ENCODE data around the gene LAMB2. TPM values are rescaled to one million over a fixed set of nuclear protein-coding genes. Genes with fewer than 3 reads are reported as not detected.

The LAMB2 gene
- total and polyA plus RNA-seq, 2 experiments from 2014 or later = 615 to 1,233 TPM

DNA sequence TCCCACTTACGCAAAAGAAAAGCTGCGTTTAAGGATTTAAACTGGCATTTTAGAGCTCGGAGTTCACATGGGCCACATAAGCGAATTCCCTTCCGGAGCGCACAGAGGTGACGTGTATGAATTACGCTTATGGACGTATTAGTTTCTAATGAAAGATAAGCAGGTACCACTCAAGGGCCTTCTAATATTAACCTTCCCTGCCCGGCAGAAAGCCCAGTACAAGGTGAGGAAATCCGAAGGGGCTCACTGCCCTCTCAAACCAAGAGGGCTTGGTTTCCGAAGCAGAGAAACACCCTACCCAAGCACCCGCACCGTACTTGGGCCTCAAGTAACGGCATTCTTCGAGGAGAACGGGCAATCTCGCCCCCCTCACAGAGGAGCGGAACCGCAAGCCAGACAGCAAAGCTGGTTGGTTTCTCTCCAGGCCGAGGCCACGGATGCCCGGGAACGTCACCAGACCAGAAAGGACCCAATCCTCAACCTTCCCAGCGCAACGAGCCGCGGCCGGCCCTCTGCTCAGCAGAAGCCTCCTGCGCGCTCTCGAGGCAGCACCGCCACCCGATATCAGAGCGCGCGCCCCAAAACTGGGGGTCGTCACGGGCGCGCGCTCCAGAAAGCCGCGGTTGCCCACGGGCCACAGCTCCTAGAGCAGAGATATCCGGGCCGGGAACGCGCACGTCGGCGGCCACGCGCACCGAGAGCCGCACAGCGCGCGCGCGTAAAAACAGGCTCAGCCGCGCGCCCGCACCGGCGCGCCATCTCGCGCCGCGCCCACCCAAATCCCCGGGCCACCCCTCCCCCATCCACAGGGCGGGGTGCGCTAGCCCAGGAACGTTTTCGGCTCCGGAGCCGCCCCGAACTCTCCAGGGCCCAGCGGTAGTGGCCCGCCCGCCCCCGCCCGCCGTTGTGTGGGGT lies 39.7 kb downstream of the LAMB2 start:
- Histone ChIP-seq H3K9me3 (ENCODE audit: low read depth) (no peaks in the 10 kb centered on the region), H3K27ac (peak overlapping the region; percentile 99), H3K4me1 (ENCODE audit: low read depth) (peaks cover 8% of the 10 kb centered on the region), H3K36me3 (peaks cover 13% of the 10 kb centered on the region), H3K4me3 (peak overlapping the region; percentile 86), H3K27me3 (no peaks in the 10 kb centered on the region)
- DNase-seq (ENCODE audit: low read depth in 1 of 2, low spot score in 1 of 2) = peak; percentile 88 to 92
- TF ChIP-seq, protein P1, sequence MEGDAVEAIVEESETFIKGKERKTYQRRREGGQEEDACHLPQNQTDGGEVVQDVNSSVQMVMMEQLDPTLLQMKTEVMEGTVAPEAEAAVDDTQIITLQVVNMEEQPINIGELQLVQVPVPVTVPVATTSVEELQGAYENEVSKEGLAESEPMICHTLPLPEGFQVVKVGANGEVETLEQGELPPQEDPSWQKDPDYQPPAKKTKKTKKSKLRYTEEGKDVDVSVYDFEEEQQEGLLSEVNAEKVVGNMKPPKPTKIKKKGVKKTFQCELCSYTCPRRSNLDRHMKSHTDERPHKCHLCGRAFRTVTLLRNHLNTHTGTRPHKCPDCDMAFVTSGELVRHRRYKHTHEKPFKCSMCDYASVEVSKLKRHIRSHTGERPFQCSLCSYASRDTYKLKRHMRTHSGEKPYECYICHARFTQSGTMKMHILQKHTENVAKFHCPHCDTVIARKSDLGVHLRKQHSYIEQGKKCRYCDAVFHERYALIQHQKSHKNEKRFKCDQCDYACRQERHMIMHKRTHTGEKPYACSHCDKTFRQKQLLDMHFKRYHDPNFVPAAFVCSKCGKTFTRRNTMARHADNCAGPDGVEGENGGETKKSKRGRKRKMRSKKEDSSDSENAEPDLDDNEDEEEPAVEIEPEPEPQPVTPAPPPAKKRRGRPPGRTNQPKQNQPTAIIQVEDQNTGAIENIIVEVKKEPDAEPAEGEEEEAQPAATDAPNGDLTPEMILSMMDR (IDR thresholded peaks at IDR 0.05; ENCODE audit: low read depth, low read length) = no peak

DNA sequence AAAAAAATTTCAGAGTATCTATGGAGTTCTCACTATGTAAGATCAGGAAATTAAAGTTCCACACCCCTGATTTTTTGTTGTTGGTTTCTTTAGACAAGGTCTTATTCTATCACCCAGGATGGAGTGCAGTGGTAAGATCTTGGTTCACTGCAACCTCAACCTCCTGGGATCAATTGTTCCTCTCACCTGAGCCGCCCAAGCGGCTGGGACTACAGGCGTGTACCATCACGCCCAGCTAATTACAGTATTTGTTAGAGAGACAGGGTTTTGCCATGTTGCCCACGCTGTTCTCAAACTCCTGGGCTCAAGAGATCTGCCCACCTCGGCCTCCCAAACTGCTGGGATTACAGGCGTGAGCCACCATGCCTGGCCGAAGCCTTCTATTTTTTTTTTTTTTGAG lies 51.4 kb downstream of the LAMB2 start:
- H3K4me3 ChIP-seq = no peak overlapping the region
- H3K9me3 ChIP-seq (ENCODE audit: low read depth) = no peaks in the 10 kb centered on the region
- no peaks in the 10 kb centered on the region for H3K4me1 ChIP-seq (ENCODE audit: low read depth)
- DNase-seq (ENCODE audit: low read depth in 1 of 2, low spot score in 1 of 2) = no peak
- H3K27ac ChIP-seq = no peak overlapping the region
- H3K36me3 ChIP-seq = peaks cover 14% of the 10 kb centered on the region
- TF ChIP-seq, protein P1 (IDR thresholded peaks at IDR 0.05; ENCODE audit: low read depth, low read length) = no peak
- H3K27me3 ChIP-seq = no peaks in the 10 kb centered on the region

DNA sequence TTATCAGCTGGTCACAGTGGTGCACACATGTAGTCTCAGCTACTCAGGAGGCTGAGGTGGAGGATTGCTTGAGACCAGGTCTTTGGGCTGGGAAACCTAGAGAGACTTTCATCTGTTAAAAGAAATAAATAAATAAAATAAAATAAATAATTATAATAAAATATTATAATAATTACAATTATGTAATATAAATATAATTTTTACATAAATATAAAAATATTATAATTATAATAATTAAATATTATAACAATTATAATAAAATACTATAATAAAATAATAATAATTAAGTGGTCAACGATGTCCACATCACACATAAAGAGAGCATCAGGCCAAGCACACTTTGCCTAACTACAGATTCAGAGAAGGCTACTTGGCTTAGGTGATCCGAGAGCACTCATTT lies 53.6 kb downstream of the LAMB2 start:
- no peak for DNase-seq (ENCODE audit: low read depth in 1 of 2, low spot score in 1 of 2)
- TF ChIP-seq, protein P1 (IDR thresholded peaks at IDR 0.05; ENCODE audit: low read depth, low read length) = no peak
- Histone ChIP-seq H3K36me3 (peaks cover 30% of the 10 kb centered on the region), H3K27me3 (no peaks in the 10 kb centered on the region), H3K4me3 (no peak overlapping the region), H3K4me1 (ENCODE audit: low read depth) (no peaks in the 10 kb centered on the region), H3K9me3 (ENCODE audit: low read depth) (no peaks in the 10 kb centered on the region), H3K27ac (no peak overlapping the region)

DNA sequence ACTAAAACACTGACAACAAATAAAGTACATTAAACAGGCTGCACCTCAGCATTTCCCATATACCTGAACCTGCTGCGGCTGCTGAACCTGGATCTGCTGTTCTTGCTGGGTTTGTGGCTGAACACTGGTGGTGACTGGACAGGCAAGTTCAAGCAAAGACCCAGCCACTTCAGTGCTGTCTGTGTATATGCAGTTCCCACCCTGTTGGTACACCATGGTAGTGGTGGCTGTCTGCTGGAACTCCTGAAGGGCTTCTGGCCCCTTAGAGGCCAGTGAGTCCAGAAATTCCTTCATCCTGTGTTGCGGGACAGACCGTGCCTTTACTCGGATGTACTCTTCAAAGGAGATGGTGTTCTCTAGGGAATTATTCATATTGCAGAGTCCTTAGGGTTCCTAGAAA lies 56.2 kb downstream of the LAMB2 start:
- peaks cover 50% of the 10 kb centered on the region for H3K36me3 ChIP-seq

DNA sequence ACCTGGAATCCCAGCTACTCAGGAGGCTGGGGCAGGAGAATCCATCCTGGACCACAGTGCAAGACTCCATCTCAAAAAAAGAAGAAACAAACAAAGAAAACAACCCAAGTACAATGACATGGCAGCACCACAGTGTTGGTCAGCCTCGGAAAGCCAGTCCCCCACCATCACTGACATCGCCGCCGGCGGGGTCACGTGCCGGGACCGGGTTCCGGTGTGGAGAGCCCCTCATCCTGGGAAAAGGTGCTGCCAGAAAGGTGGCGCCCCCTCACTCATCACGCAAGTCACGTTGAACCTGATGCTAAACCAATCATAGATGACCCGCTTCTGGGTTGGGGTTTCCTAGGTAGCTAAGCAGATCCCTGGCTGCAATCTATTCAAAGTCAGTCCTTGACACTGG lies 56.7 kb downstream of the LAMB2 start:
- no peaks in the 10 kb centered on the region for H3K9me3 ChIP-seq (ENCODE audit: low read depth)
- TF ChIP-seq, protein P1 (IDR thresholded peaks at IDR 0.05; ENCODE audit: low read depth, low read length) = no peak
- no peaks in the 10 kb centered on the region for H3K4me1 ChIP-seq (ENCODE audit: low read depth)
- H3K27ac ChIP-seq = no peak overlapping the region
- H3K27me3 ChIP-seq = no peaks in the 10 kb centered on the region
- no peak for DNase-seq (ENCODE audit: low read depth in 1 of 2, low spot score in 1 of 2)
- no peak overlapping the region for H3K4me3 ChIP-seq
- H3K36me3 ChIP-seq = peaks cover 54% of the 10 kb centered on the region

More for the DNA sequence above, 56.2 kb downstream of the LAMB2 start:
- Histone ChIP-seq H3K27ac (no peak overlapping the region), H3K4me1 (ENCODE audit: low read depth) (no peaks in the 10 kb centered on the region), H3K9me3 (ENCODE audit: low read depth) (no peaks in the 10 kb centered on the region), H3K4me3 (no peak overlapping the region), H3K27me3 (no peaks in the 10 kb centered on the region)
- TF ChIP-seq, protein P1 (IDR thresholded peaks at IDR 0.05; ENCODE audit: low read depth, low read length) = no peak
- DNase-seq (ENCODE audit: low read depth in 1 of 2, low spot score in 1 of 2) = no peak

Other genes starting within 250 kb of the LAMB2 start
- 20.9 and 25.1 TPM in 2 replicates for gene SLC25A20, start 234.2 kb downstream of the LAMB2 start, total RNA-seq
- gene SLC25A20, start 234.2 kb downstream of the LAMB2 start, polyA plus RNA-seq = 24.0 and 28.2 TPM in 2 replicates
- gene ARIH2, start 214.2 kb downstream of the LAMB2 start, total RNA-seq = 89.3 and 116 TPM in 2 replicates
- gene ARIH2, start 214.2 kb downstream of the LAMB2 start, polyA plus RNA-seq = 78.1 and 78.6 TPM in 2 replicates
- 63.3 and 76.5 TPM in 2 replicates for gene P4HTM, start 142.8 kb downstream of the LAMB2 start, total RNA-seq
- gene P4HTM, start 142.8 kb downstream of the LAMB2 start, polyA plus RNA-seq = 60.4 and 84.7 TPM in 2 replicates
- 176 and 223 TPM in 2 replicates for gene WDR6, start 125.7 kb downstream of the LAMB2 start, total RNA-seq
- 276 and 277 TPM in 2 replicates for gene WDR6, start 125.7 kb downstream of the LAMB2 start, polyA plus RNA-seq
- gene DALRD3, start 114.5 kb downstream of the LAMB2 start, total RNA-seq = 78.0 and 81.0 TPM in 2 replicates
- 54.6 and 96.2 TPM in 2 replicates for gene DALRD3, start 114.5 kb downstream of the LAMB2 start, polyA plus RNA-seq
- 217 and 361 TPM in 2 replicates for gene NDUFAF3, start 110.9 kb downstream of the LAMB2 start, total RNA-seq
- 280 and 310 TPM in 2 replicates for gene NDUFAF3, start 110.9 kb downstream of the LAMB2 start, polyA plus RNA-seq
- gene IMPDH2, start 103.7 kb downstream of the LAMB2 start, total RNA-seq = 155 and 186 TPM in 2 replicates
- gene IMPDH2, start 103.7 kb downstream of the LAMB2 start, polyA plus RNA-seq = 118 and 179 TPM in 2 replicates
- 94.4 and 116 TPM in 2 replicates for gene QRICH1, start 39.0 kb downstream of the LAMB2 start, total RNA-seq
- 42.0 and 44.3 TPM in 2 replicates for gene QRICH1, start 39.0 kb downstream of the LAMB2 start, polyA plus RNA-seq
- 277 and 345 TPM in 2 replicates for gene QARS1, start 28.3 kb downstream of the LAMB2 start, total RNA-seq
- 173 and 188 TPM in 2 replicates for gene QARS1, start 28.3 kb downstream of the LAMB2 start, polyA plus RNA-seq
- 103 and 122 TPM in 2 replicates for gene USP19, start 12.2 kb downstream of the LAMB2 start, total RNA-seq
- gene USP19, start 12.2 kb downstream of the LAMB2 start, polyA plus RNA-seq = 50.5 and 61.8 TPM in 2 replicates
- 44.4 and 59.2 TPM in 2 replicates for gene CCDC71, start 33.3 kb upstream of the LAMB2 start, total RNA-seq
- 0.39 and 0.56 TPM in 2 replicates for gene CCDC71, start 33.3 kb upstream of the LAMB2 start, polyA plus RNA-seq
- 158 and 173 TPM in 2 replicates for gene KLHDC8B, start 38.5 kb upstream of the LAMB2 start, total RNA-seq
- 162 and 188 TPM in 2 replicates for gene KLHDC8B, start 38.5 kb upstream of the LAMB2 start, polyA plus RNA-seq
- gene C3orf62, start 144.2 kb upstream of the LAMB2 start, total RNA-seq = 2.9 and 4.1 TPM in 2 replicates
- gene C3orf62, start 144.2 kb upstream of the LAMB2 start, polyA plus RNA-seq = 5.3 and 7.6 TPM in 2 replicates
- 11.2 and 22.7 TPM in 2 replicates for gene USP4, start 207.0 kb upstream of the LAMB2 start, total RNA-seq
- 30.1 and 55.1 TPM in 2 replicates for gene USP4, start 207.0 kb upstream of the LAMB2 start, polyA plus RNA-seq
- 328 and 360 TPM in 2 replicates for gene GPX1, start 225.3 kb upstream of the LAMB2 start, total RNA-seq
- 371 and 429 TPM in 2 replicates for gene GPX1, start 225.3 kb upstream of the LAMB2 start, polyA plus RNA-seq

All from cardiac muscle cell (in vitro differentiated cells and primary cell).